MG63 (cell line): ENCODE data around the gene EPB41. TPM values are rescaled to one million over a fixed set of nuclear protein-coding genes. Genes with fewer than 3 reads are reported as not detected.
"Not testable (repeated sequence)": the region's sequence is repeated elsewhere in the genome, so short reads cannot be mapped to it uniquely, and the experiment has no call there.

ENCODE experiments used
- DNase-seq: peaks from one replicate; pipeline ENCODE4 v3.0.0-alpha.2; 2020
- H3K27me3 ChIP-seq: fragments of 250-450 bp; sonication (Bioruptor Pico); 2 replicates; pipeline ENCODE4 v1.5.1; 2020; ENCODE audit warnings: mild to moderate bottlenecking, moderate library complexity
- H3K36me3 ChIP-seq: fragments of 250-450 bp; sonication (Bioruptor Pico); 2 replicates; pipeline ENCODE4 v1.5.1; 2020; ENCODE audit warnings: mild to moderate bottlenecking, moderate library complexity
- H3K4me3 ChIP-seq: fragments of 250-450 bp; sonication (Bioruptor Pico); 2 replicates; pipeline ENCODE4 v1.5.1; 2020; ENCODE audit warnings: mild to moderate bottlenecking, moderate library complexity
- H3K9me3 ChIP-seq: fragments of 250-450 bp; sonication (Bioruptor Pico); 2 replicates; pipeline ENCODE4 v1.5.1; 2020; ENCODE audit warnings: mild to moderate bottlenecking, moderate library complexity
- total RNA-seq: library from RNA; depleted of rRNA; stranded (reverse); fragments of >200 nt; shearing (Covaris generic); gene quantifications from 2 replicates; pipeline ENCODE4 v1.2.3, GENCODE V29; 2014; ENCODE audit warnings: low replicate concordance

The EPB41 gene
- total RNA-seq, 1 experiment from 2014 or later, result 4.6 TPM

DNA sequence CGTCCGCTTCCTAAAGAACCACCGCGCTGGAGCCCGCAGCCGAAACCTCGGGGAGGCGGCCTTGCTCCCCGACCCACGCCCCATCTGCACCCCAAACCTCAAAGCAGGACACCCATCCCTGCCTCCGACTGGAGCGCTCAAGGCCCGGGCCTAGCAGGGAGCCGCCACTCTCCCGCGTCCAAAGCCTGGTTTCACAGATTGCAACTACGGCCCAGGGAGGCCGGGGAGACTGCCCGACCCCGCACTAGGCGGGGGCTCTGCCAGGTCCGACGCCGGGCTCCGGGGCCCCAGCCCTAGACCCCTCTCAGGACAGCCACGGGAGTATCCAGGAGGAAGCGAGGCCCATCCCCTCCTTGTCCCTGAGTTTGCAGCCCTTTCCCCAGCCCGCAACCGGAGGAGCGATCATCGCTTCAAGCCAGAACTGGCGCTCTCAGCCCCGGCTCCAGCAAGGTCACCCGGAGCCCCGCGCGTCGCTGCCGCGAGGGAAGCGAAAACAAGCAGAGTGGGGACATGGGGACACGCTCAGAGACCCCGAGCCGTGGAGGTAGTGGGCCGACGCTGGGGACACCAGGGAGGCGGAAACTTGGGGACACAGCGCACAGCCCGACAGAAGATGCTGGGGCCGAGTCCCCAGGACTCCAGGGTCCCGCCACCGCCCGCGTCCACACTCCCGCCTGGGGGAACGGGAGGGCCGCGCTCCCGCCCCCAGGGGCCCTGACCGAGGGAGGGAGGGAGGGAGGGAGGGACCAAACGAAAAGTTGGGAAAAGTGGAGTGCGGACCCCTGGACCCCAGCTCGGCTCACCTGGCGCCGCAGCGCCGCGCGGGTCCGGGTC, 208.9 kb downstream of the EPB41 start:
- Histone ChIP-seq H3K27me3 (no peaks in the 10 kb centered on the region), H3K4me3 (peak overlapping the region; percentile 67), H3K9me3 (no peaks in the 10 kb centered on the region), H3K36me3 (peaks cover 9% of the 10 kb centered on the region)
- DNase-seq, result peak; percentile 14

GRCh38 chr1:29123887-29124365, 209.6 kb downstream of the EPB41 start, which contains the start of gene TMEM200B:
TMEM200B (minus strand) TSS chr1:29123903; CDS start chr1:29121828, 2,075 bp downstream.
- H3K9me3 ChIP-seq, result no peaks in the 10 kb centered on the region
- peaks cover 9% of the 10 kb centered on the region for H3K36me3 ChIP-seq
- H3K4me3 ChIP-seq, result peak within 1 kb of the TSS; percentile 67
- H3K27me3 ChIP-seq, result no peaks in the 10 kb centered on the region
- peak; percentile 55 for DNase-seq

DNA sequence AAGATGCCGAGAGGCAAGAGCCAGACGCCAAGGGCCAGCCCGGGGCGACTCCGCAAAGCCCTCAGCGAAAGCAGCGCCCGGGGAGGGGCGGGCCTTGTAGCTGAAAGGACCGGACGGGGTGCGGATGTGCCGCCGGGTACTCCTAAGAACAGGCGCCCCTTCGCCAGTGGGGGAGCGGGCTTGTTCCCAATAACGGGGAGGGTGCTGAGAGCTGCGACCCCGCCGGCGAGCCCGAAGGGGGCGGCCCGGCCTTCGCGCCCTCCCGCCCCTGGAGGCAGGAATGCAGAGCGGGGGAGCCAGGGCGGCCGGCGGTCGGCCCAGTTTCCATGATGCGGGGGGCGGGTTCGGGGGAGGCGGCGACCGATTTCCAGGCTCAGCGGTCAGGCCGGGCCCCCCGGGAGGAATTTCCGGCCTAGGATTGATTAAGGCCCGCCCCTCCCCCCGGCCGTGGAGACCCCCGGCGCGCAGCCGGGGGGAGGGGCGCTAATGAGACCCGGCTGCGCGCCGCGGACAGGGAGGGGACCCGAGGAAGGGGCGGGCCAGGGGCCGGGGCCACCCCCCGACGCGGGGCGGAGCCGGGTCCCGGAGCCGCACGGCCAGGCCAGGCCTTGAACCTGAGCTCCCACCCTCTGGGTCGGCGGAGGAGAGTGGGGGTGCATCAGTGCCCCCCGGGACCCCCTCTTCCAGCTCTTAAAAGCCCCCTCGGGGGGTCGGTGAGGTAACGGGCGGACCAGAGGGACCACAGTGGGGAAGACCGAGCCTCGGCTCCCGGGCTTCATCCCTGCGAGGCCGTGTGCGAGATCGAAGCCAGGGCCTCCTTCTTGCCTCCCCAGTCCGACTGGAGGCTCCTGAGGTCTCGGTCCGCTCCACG, 210.2 kb downstream of the EPB41 start:
- Histone ChIP-seq H3K27me3 (no peaks in the 10 kb centered on the region), H3K36me3 (peaks cover 9% of the 10 kb centered on the region), H3K9me3 (no peaks in the 10 kb centered on the region), H3K4me3 (peak overlapping the region; percentile 67)
- DNase-seq, result peak; percentile 80

GRCh38 chr1:29125237-29125641, 210.9 kb downstream of the EPB41 start:
- peaks cover 4% of the 10 kb centered on the region for H3K36me3 ChIP-seq
- peak overlapping the region; percentile 67 for H3K4me3 ChIP-seq
- H3K27me3 ChIP-seq, result no peaks in the 10 kb centered on the region
- H3K9me3 ChIP-seq, result no peaks in the 10 kb centered on the region
- no peak for DNase-seq

- no peak overlapping the region for H3K4me3 ChIP-seq
- H3K27me3 ChIP-seq, result no peaks in the 10 kb centered on the region
- no peak for DNase-seq
- peaks cover 3% of the 10 kb centered on the region for H3K36me3 ChIP-seq
- H3K9me3 ChIP-seq, result no peaks in the 10 kb centered on the region
These were observed 211.4 kb downstream of the EPB41 start for GRCh38 chr1:29125788-29126187.

GRCh38 chr1:29126198-29126597, 211.8 kb downstream of the EPB41 start:
- H3K9me3 ChIP-seq, result no peaks in the 10 kb centered on the region
- no peak overlapping the region for H3K4me3 ChIP-seq
- no peak for DNase-seq
- no peaks in the 10 kb centered on the region for H3K27me3 ChIP-seq
- no peaks in the 10 kb centered on the region for H3K36me3 ChIP-seq

- no peaks in the 10 kb centered on the region for H3K27me3 ChIP-seq
- no peaks in the 10 kb centered on the region for H3K36me3 ChIP-seq
- H3K4me3 ChIP-seq, result no peak overlapping the region
- no peak for DNase-seq
- H3K9me3 ChIP-seq, result no peaks in the 10 kb centered on the region
These were observed 214.4 kb downstream of the EPB41 start for GRCh38 chr1:29128739-29129138.

DNA sequence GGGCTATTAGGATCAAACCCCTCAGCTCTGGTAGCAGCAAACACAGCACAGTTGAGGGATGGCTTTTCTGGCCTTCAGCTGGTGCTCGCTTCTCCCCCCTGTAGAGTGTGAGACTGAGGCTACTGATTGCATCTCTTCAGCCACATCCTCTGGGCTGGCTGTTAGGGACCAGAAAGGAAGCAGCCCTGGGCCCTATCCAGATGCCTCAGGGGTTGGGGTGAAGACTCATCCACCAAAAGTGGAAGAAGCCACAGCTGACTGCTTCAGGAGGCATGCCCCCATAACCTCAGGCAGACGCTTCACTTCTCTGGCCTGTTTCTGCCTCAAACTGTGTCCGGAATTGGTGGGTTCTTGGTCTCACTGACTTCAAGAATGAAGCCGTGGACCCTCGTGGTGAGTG, 215.5 kb downstream of the EPB41 start:
- Histone ChIP-seq H3K4me3 (no peak overlapping the region), H3K27me3 (no peaks in the 10 kb centered on the region), H3K9me3 (no peaks in the 10 kb centered on the region), H3K36me3 (no peaks in the 10 kb centered on the region)
- DNase-seq, result no peak

DNA sequence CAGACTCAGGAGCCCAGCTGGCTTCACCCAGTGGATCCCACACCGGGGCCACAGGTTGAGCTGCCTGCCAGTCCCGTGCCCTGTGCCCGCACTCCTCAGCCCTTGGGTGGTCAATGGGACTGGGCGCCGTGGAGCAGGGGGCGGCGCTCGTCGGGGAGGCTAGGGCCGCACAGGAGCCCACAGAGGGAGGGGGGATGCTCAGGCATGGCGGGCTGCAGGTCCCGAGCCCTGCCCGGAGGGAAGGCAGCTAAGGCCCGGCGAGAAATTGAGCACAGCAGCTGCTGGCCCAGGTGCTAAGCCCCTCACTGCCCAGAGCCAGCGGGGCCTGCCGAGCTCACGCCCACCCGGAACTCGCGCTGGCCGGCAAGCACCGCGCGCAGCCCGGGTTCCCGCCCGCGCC, 216.7 kb downstream of the EPB41 start:
- not testable (repeated sequence) for DNase-seq, H3K36me3 ChIP-seq, H3K4me3 ChIP-seq, H3K27me3 ChIP-seq, H3K9me3 ChIP-seq

DNA sequence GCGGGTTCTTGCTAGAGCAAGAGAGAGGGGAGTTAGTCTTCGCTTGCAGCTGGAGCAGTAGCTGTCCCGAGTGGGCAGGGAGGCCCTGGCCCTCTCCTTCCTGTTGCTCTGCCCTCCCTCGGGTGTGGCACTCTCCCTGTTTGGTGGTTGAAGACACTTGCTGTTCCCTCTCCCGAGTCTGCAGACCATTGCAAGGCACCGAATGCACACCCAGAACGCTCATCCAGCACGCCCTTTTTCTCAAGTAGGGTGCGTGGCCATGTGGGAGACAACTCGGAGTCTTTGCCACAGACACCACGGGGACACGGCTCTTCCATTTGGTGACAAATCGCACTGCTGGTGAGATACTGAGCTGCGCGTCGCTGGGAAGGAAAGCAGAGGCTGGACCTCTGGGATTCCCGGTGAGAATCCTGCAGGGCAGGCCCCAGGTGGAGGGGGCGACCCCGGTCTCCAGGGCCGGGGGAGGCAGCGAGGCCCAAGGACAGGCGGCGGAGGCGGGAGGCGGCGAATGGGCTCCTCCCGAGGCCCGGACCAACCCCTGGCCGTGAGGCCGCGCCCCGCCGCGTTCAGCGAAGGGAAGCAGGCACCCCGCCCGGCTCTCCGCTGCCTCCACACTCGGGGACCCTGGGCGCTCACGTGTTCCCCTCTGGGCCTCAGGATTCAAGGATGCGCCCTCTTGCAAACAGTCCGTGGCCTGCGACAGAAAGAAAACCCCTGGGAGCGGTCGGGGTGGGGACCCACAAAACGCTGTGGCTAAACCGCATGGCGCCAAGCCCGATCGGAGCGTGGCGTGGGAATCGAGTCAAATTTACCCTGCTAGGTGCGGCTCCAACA, 219.7 kb downstream of the EPB41 start:
- no peak for DNase-seq
- no peak overlapping the region for H3K4me3 ChIP-seq
- no peaks in the 10 kb centered on the region for H3K9me3 ChIP-seq
- no peaks in the 10 kb centered on the region for H3K27me3 ChIP-seq
- no peaks in the 10 kb centered on the region for H3K36me3 ChIP-seq

- Histone ChIP-seq H3K27me3 (no peaks in the 10 kb centered on the region), H3K9me3 (no peaks in the 10 kb centered on the region), H3K4me3 (no peak overlapping the region)
These were observed 220.3 kb downstream of the EPB41 start for GRCh38 chr1:29134695-29135028.

DNA sequence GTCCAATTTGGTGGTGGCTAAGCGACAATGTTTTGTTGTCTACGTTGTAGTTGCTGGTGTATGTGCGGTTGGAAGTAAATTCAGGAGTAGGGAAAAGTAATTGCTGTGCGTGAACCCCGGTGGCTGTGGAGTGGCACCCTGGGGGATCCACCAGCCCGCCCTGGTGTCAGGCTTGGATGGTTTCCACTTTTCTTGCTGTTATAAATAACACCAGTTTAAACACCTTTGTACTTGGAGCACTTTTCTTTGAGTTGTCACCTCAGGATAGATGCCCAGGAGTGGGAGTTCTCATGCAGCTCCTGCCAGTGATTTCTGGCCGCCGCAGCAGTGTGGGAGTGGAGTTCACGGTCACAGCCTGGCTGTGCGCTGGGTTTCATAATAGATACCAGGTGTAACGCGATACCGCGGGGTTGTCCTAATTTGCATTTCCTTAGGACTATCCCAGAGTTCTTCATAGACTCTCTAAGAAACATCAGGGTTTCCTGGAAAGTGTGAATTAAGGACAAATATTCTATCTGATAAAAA, 222.1 kb downstream of the EPB41 start:
- Histone ChIP-seq H3K4me3 (no peak overlapping the region), H3K27me3 (no peaks in the 10 kb centered on the region), H3K36me3 (no peaks in the 10 kb centered on the region), H3K9me3 (no peaks in the 10 kb centered on the region)
- no peak for DNase-seq

More at GRCh38 chr1:29134695-29135028, 220.3 kb downstream of the EPB41 start:
- no peaks in the 10 kb centered on the region for H3K36me3 ChIP-seq
- no peak for DNase-seq

GRCh38 chr1:29142714-29143113, 228.3 kb downstream of the EPB41 start:
- no peaks in the 10 kb centered on the region for H3K27me3 ChIP-seq
- H3K4me3 ChIP-seq, result no peak overlapping the region
- H3K9me3 ChIP-seq, result no peaks in the 10 kb centered on the region
- H3K36me3 ChIP-seq, result peaks cover 51% of the 10 kb centered on the region
- no peak for DNase-seq

DNA sequence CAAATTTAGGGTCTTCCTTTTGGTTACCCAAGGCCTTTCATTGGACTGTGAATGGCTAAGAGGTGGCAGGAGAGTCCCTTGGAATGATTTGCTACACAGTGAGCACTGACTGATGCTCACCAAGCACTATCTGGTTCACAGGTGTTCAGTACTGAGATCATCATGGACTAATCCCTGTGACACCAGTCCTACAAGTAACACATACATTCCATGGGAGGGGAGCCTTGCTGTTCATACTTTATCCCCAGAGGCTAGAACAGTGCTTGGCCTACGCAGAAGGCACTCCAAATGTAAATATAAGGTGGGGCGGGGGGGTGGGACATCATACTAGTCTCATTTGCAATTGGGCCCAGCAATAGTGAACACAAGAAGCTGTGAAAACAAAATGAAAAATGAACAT, 229.8 kb downstream of the EPB41 start:
- Histone ChIP-seq H3K27me3 (no peaks in the 10 kb centered on the region), H3K4me3 (no peak overlapping the region), H3K9me3 (no peaks in the 10 kb centered on the region), H3K36me3 (peaks cover 65% of the 10 kb centered on the region)
- DNase-seq, result no peak

GRCh38 chr1:29145739-29146437, 231.5 kb downstream of the EPB41 start:
- H3K4me3 ChIP-seq, result no peak overlapping the region
- H3K9me3 ChIP-seq, result no peaks in the 10 kb centered on the region
- H3K36me3 ChIP-seq, result peaks cover 79% of the 10 kb centered on the region
- no peaks in the 10 kb centered on the region for H3K27me3 ChIP-seq
- DNase-seq, result peak; percentile 69
